A549 treated with DMSO at 1 μM for 4 hours (cell line): ENCODE data around the gene SC5D. TPM values are rescaled to one million over a fixed set of nuclear protein-coding genes. Genes with fewer than 3 reads are reported as not detected.

ENCODE experiments used
- total RNA-seq: library from RNA; stranded (reverse); fragments of 200-300 nt; extraction: Qiagen RNA extraction; gene quantifications from 5 replicates; pipeline ENCODE4 v1.2.3, GENCODE V29; 2022; ENCODE audit warnings: low read depth

The SC5D gene
- 9.9 to 13.1 TPM (median 11.4 TPM) in 5 replicates for total RNA-seq

GRCh38 chr11:121292495-121293287, at the start of gene SC5D:
Gene SC5D (plus strand): TSS chr11:121292771. CDS start chr11:121303376, 10,605 bp downstream.

Other genes starting within 250 kb of the SC5D start
- gene TECTA, start 191.5 kb upstream of the SC5D start, total RNA-seq, result 0.04 to 0.13 TPM (median 0.08 TPM) in 5 replicates
- 1.5 to 2.1 TPM (median 2.0 TPM) in 5 replicates for gene SORL1, start 159.5 kb downstream of the SC5D start, total RNA-seq